ENCODE data around the gene TAPBP.
A peak's percentile ranks its signal among the peaks of the same experiment; 100 is the strongest.
"Not testable (repeated sequence)": the region's sequence is repeated elsewhere in the genome, so short reads cannot be mapped to it uniquely, and the experiment has no call there.

TAPBP gene

GRCh38 chr6:33296797-33297405 lies 17.0 kb downstream of the TAPBP start:
- DNase-seq (ENCODE audit: low spot score): no peak

GRCh38 chr6:33295621-33296369 lies 18.1 kb downstream of the TAPBP start:
- no peak for DNase-seq (ENCODE audit: low spot score)

- DNase-seq (ENCODE audit: low spot score): no peak
Observed at GRCh38 chr6:33294086-33294823, 19.6 kb downstream of the TAPBP start.

GRCh38 chr6:33292996-33293682 lies 20.7 kb downstream of the TAPBP start:
- no peak for DNase-seq (ENCODE audit: low spot score)

GRCh38 chr6:33290459-33290858 lies 23.4 kb downstream of the TAPBP start:
- DNase-seq (ENCODE audit: low spot score): no peak

- DNase-seq (ENCODE audit: low spot score): peak; percentile 27
Observed at GRCh38 chr6:33289784-33290315, 24.0 kb downstream of the TAPBP start.

- peak; percentile 93 for DNase-seq (ENCODE audit: low spot score)
Observed at GRCh38 chr6:33288921-33289783, 24.7 kb downstream of the TAPBP start, which contains the start of the genes PFDN6 and WDR46. Gene PFDN6 (plus strand): TSS chr6:33289601. CDS start chr6:33289857, 256 bp downstream. Gene WDR46 (minus strand): TSS chr6:33289239. CDS start chr6:33289170, 69 bp downstream.

GRCh38 chr6:33288141-33288920 lies 25.5 kb downstream of the TAPBP start:
- peak; percentile 32 for DNase-seq (ENCODE audit: low spot score)

- no peak for DNase-seq (ENCODE audit: low spot score)
Observed at GRCh38 chr6:33286946-33287914, 26.6 kb downstream of the TAPBP start.

GRCh38 chr6:33285214-33285613 lies 28.7 kb downstream of the TAPBP start:
- DNase-seq (ENCODE audit: low spot score): not testable (repeated sequence)

GRCh38 chr6:33280539-33280938 lies 33.3 kb downstream of the TAPBP start:
- DNase-seq (ENCODE audit: low spot score): no peak

GRCh38 chr6:33279971-33280511 lies 33.8 kb downstream of the TAPBP start:
- peak; percentile 52 for DNase-seq (ENCODE audit: low spot score)

GRCh38 chr6:33279257-33279695 lies 34.6 kb downstream of the TAPBP start:
- no peak for DNase-seq (ENCODE audit: low spot score)

GRCh38 chr6:33278810-33279209 lies 35.1 kb downstream of the TAPBP start:
- no peak for DNase-seq (ENCODE audit: low spot score)

- no peak for DNase-seq (ENCODE audit: low spot score)
Observed at GRCh38 chr6:33278392-33278741, 35.5 kb downstream of the TAPBP start.

GRCh38 chr6:33277663-33278391 lies 36.1 kb downstream of the TAPBP start:
- peak; percentile 18 for DNase-seq (ENCODE audit: low spot score)

GRCh38 chr6:33276864-33277662 lies 36.8 kb downstream of the TAPBP start, which contains the start of gene B3GALT4:
Gene B3GALT4 (plus strand): TSS chr6:33277123. CDS start chr6:33277420, 297 bp downstream.
- peak; percentile 86 for DNase-seq (ENCODE audit: low spot score)

Data from AG20443 (cell line).